ENCODE data around the gene BMPR1B.

Gene BMPR1B

GRCh38 chr4:95107635-95108034 is 349.9 kb downstream of the BMPR1B start:
- no peaks in the 10 kb centered on the region for H3K27me3 ChIP-seq (ENCODE audit: insufficient read depth, low read depth)
- no peaks in the 10 kb centered on the region for H3K79me2 ChIP-seq (ENCODE audit: insufficient read depth, low read depth)
- no peak overlapping the region for H3K4me2 ChIP-seq
- no peaks in the 10 kb centered on the region for H3K36me3 ChIP-seq (ENCODE audit: insufficient read depth)
- no peak overlapping the region for H3K4me3 ChIP-seq (IDR thresholded peaks at IDR 0.05; ENCODE audit: insufficient read depth, low read depth, low read length)
- H3K27ac ChIP-seq = no peak overlapping the region
- TF ChIP-seq, protein P1, sequence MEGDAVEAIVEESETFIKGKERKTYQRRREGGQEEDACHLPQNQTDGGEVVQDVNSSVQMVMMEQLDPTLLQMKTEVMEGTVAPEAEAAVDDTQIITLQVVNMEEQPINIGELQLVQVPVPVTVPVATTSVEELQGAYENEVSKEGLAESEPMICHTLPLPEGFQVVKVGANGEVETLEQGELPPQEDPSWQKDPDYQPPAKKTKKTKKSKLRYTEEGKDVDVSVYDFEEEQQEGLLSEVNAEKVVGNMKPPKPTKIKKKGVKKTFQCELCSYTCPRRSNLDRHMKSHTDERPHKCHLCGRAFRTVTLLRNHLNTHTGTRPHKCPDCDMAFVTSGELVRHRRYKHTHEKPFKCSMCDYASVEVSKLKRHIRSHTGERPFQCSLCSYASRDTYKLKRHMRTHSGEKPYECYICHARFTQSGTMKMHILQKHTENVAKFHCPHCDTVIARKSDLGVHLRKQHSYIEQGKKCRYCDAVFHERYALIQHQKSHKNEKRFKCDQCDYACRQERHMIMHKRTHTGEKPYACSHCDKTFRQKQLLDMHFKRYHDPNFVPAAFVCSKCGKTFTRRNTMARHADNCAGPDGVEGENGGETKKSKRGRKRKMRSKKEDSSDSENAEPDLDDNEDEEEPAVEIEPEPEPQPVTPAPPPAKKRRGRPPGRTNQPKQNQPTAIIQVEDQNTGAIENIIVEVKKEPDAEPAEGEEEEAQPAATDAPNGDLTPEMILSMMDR (conservative IDR thresholded peaks at IDR 0.05; ENCODE audit: low read depth, low read length) = no peak
- no peak overlapping the region for H2AFZ ChIP-seq (ENCODE audit: low read depth)
- no peak overlapping the region for H3K9ac ChIP-seq
- no peaks in the 10 kb centered on the region for H3K4me1 ChIP-seq (ENCODE audit: low read depth, poor library complexity, severe bottlenecking)
- no peaks in the 10 kb centered on the region for H4K20me1 ChIP-seq (ENCODE audit: insufficient read depth)

DNA sequence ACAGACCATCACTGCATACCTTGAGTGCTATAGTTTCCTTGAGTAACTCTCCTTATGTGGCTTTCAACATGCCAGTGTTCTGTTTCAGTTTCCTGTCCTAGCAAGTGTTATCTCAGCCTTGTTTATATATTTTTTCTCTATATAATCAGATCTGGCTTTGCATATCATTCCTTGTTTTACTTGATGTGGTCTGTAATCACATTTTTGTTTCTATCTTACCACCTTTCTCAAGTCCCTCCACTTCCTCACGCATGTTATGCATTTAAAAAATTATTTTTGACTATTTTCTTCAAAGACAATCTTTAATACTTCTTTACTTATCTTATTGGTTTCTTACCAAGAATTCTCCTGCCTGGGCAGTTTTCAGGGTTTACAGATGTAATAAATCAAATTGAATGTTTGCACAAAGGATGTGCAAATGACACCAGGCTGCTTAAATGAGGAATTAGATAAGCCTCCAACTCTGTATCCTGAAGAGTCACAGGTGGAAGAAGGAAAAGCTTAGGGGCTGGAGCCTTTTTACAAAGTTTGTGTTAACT is 351.2 kb downstream of the BMPR1B start:
- no peak overlapping the region for H2AFZ ChIP-seq (ENCODE audit: low read depth)
- no peak overlapping the region for H3K4me3 ChIP-seq (IDR thresholded peaks at IDR 0.05; ENCODE audit: insufficient read depth, low read depth, low read length)
- no peaks in the 10 kb centered on the region for H4K20me1 ChIP-seq (ENCODE audit: insufficient read depth)
- H3K9ac ChIP-seq = no peak overlapping the region
- H3K36me3 ChIP-seq (ENCODE audit: insufficient read depth) = no peaks in the 10 kb centered on the region
- H3K4me1 ChIP-seq (ENCODE audit: low read depth, poor library complexity, severe bottlenecking) = no peaks in the 10 kb centered on the region
- no peaks in the 10 kb centered on the region for H3K27me3 ChIP-seq (ENCODE audit: insufficient read depth, low read depth)
- TF ChIP-seq, protein P1 (conservative IDR thresholded peaks at IDR 0.05; ENCODE audit: low read depth, low read length) = no peak
- H3K4me2 ChIP-seq = no peak overlapping the region
- no peaks in the 10 kb centered on the region for H3K79me2 ChIP-seq (ENCODE audit: insufficient read depth, low read depth)
- no peak overlapping the region for H3K27ac ChIP-seq

DNA sequence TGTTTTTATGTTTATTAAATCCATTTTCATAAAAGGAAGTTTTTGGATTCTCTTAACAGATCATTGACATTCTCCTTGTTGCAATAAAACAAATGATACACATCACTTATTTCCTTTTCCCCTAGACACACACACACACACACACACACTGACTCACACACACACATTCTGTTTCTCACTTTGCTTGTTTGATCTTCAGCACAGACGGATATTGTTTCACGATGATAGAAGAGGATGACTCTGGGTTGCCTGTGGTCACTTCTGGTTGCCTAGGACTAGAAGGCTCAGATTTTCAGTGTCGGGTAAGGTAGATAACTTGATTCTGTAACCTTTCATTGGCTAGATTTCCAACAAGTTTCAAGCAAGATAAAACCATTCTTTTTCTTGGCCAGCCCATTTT is 356.8 kb downstream of the BMPR1B start:
- Histone ChIP-seq H3K27ac (no peak overlapping the region), H4K20me1 (ENCODE audit: insufficient read depth) (no peaks in the 10 kb centered on the region), H3K4me1 (ENCODE audit: low read depth, poor library complexity, severe bottlenecking) (no peaks in the 10 kb centered on the region), H3K79me2 (ENCODE audit: insufficient read depth, low read depth) (no peaks in the 10 kb centered on the region), H3K4me3 (IDR thresholded peaks at IDR 0.05; ENCODE audit: insufficient read depth, low read depth, low read length) (no peak overlapping the region), H3K36me3 (ENCODE audit: insufficient read depth) (no peaks in the 10 kb centered on the region), H3K27me3 (ENCODE audit: insufficient read depth, low read depth) (no peaks in the 10 kb centered on the region), H3K4me2 (no peak overlapping the region), H3K9ac (no peak overlapping the region), H2AFZ (ENCODE audit: low read depth) (no peak overlapping the region)
- TF ChIP-seq, protein P1 (conservative IDR thresholded peaks at IDR 0.05; ENCODE audit: low read depth, low read length) = no peak

GRCh38 chr4:95118497-95118896 is 360.7 kb downstream of the BMPR1B start:
- no peak overlapping the region for H3K4me2 ChIP-seq
- H3K79me2 ChIP-seq (ENCODE audit: insufficient read depth, low read depth) = no peaks in the 10 kb centered on the region
- TF ChIP-seq, protein P1 (conservative IDR thresholded peaks at IDR 0.05; ENCODE audit: low read depth, low read length) = no peak
- H3K36me3 ChIP-seq (ENCODE audit: insufficient read depth) = no peaks in the 10 kb centered on the region
- no peak overlapping the region for H3K4me3 ChIP-seq (IDR thresholded peaks at IDR 0.05; ENCODE audit: insufficient read depth, low read depth, low read length)
- no peak overlapping the region for H3K9ac ChIP-seq
- no peaks in the 10 kb centered on the region for H3K27me3 ChIP-seq (ENCODE audit: insufficient read depth, low read depth)
- H2AFZ ChIP-seq (ENCODE audit: low read depth) = no peak overlapping the region
- H3K27ac ChIP-seq = no peak overlapping the region
- H4K20me1 ChIP-seq (ENCODE audit: insufficient read depth) = no peaks in the 10 kb centered on the region
- H3K4me1 ChIP-seq (ENCODE audit: low read depth, poor library complexity, severe bottlenecking) = no peaks in the 10 kb centered on the region

Data from KMS-11 (cell line).